OCI-LY3 (cell line): ENCODE measurements around the gene KCNAB1.

Experiments used
- H2AFZ ChIP-seq: fragments of 200-600, 300-600 bp; shearing (Covaris generic); 2 replicates; pipeline ENCODE4 v1.6.0; 2014; ENCODE audit warnings: antibody characterized with exemption, low read depth, low read length
- H3K27ac ChIP-seq: fragments of 200-600, 300-600 bp; sonication (generic); 2 replicates; pipeline ENCODE4 v1.5.1; 2014; ENCODE audit warnings: mild to moderate bottlenecking, low read length, moderate library complexity, mixed read lengths
- H3K27me3 ChIP-seq: fragments of 200-600, 300-600 bp; sonication (generic); 2 replicates; pipeline ENCODE4 v1.6.1; 2014; ENCODE audit warnings: low read depth, low read length, mixed read lengths
- H3K36me3 ChIP-seq: fragments of 200-600, 300-600 bp; sonication (generic); replicated peaks from 2 replicates; pipeline ENCODE3; 2014; ENCODE audit warnings: low read depth, low read length, mixed read lengths
- H3K4me1 ChIP-seq: fragments of 300-600, 200-600 bp; sonication (generic); 2 replicates; pipeline ENCODE4 v1.6.1; 2014; ENCODE audit warnings: low read length, mixed read lengths
- H3K4me2 ChIP-seq: fragments of 200-600, 300-600 bp; sonication (generic); 2 replicates; pipeline ENCODE4 v1.6.1; 2014; ENCODE audit warnings: low read length, mixed read lengths
- H3K4me3 ChIP-seq: fragments of 300-600, 200-600 bp; sonication (generic); 2 replicates; pipeline ENCODE4 v1.5.1; 2014; ENCODE audit warnings: antibody characterized with exemption, mild to moderate bottlenecking, low read length, moderate library complexity
- H3K79me2 ChIP-seq: fragments of 300-600, 200-600 bp; shearing (Covaris generic); 2 replicates; pipeline ENCODE4 v1.6.1; 2014; ENCODE audit warnings: mild to moderate bottlenecking, low read length, mixed read lengths
- H3K9ac ChIP-seq: fragments of 300-600, 200-600 bp; shearing (Covaris generic); 2 replicates; pipeline ENCODE4 v1.6.0; 2014; ENCODE audit warnings: mild to moderate bottlenecking, low read length, moderate library complexity
- H3K9me3 ChIP-seq: fragments of 200-600, 300-600 bp; shearing (Covaris generic); 2 replicates; pipeline ENCODE4 v1.6.1; 2014; ENCODE audit warnings: low read length, mixed read lengths; ENCODE audit not compliant: insufficient read depth
- H4K20me1 ChIP-seq: fragments of 200-600, 300-600 bp; sonication (generic); 2 replicates; pipeline ENCODE4 v1.6.1; 2016; ENCODE audit warnings: low read length, mixed read lengths; ENCODE audit not compliant: insufficient read depth
- CTCF ChIP-seq: fragments of 200-600, 300-600 bp; sonication (generic); IDR thresholded peaks from 2 replicates; pipeline ENCODE4 v1.5.1; 2014; ENCODE audit warnings: antibody characterized with exemption, low read length, low read depth
- EZH2phosphoT487 ChIP-seq: fragments of 200-600 bp; shearing (Covaris generic); IDR thresholded peaks from 2 replicates; pipeline ENCODE4 v1.6.1; 2018; ENCODE audit warnings: antibody characterized with exemption, mixed run types, low read depth

Gene KCNAB1

DNA sequence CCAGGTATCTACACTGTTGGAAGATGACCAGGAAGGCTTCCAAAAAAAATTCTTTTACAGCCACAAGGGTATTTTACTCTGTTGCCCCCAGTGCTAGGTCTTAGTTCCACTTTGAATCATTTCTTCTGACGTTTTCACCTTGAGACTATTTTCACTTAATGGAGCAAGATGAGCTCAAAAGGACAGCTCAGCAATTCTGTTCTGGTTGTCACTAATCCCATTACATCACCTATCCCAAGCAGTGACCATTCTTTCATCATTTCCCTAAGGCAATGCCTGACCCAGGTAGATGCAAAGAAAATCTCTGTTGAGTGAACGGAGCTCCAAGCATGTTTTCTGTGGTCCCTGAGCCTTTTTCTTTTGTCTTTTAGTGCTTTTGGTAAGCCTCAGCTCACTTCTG lies 210.0 kb downstream of the KCNAB1 start:
- Histone ChIP-seq H3K4me1 (no peaks in the 10 kb centered on the region), H4K20me1 (no peaks in the 10 kb centered on the region), H3K9ac (no peak overlapping the region), H3K36me3 (no peaks in the 10 kb centered on the region), H2AFZ (no peak overlapping the region), H3K4me2 (no peak overlapping the region), H3K4me3 (no peak overlapping the region), H3K9me3 (no peaks in the 10 kb centered on the region), H3K27ac (no peak overlapping the region), H3K79me2 (no peaks in the 10 kb centered on the region), H3K27me3 (no peaks in the 10 kb centered on the region)
- TF ChIP-seq EZH2phosphoT487 (no peak), CTCF (no peak)

DNA sequence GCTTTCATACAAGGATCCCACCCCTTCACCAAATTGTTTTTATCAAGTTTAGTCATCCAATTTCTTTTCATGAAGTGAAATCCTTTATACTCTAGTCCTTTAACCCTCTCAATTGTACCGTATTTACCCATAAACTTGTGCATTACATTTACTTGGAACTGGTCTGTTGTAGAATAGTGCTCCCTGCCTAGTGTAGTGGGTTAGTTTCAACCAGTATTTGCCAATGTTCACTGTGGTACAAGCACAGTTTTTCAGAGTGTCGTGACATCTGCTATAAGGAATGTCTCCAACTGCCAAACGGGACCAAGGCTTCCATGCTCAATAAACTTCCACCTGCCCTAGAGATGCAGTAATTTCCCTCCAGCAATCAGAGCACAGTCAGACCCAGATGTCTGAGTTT lies 211.9 kb downstream of the KCNAB1 start:
- H3K9ac ChIP-seq, result no peak overlapping the region
- no peaks in the 10 kb centered on the region for H3K27me3 ChIP-seq
- no peaks in the 10 kb centered on the region for H4K20me1 ChIP-seq
- H3K9me3 ChIP-seq, result no peaks in the 10 kb centered on the region
- H3K79me2 ChIP-seq, result no peaks in the 10 kb centered on the region
- no peak overlapping the region for H2AFZ ChIP-seq
- no peak overlapping the region for H3K4me2 ChIP-seq
- no peak overlapping the region for H3K27ac ChIP-seq
- TF ChIP-seq CTCF, result no peak
- no peak for TF ChIP-seq EZH2phosphoT487
- no peaks in the 10 kb centered on the region for H3K36me3 ChIP-seq
- no peak overlapping the region for H3K4me3 ChIP-seq
- H3K4me1 ChIP-seq, result no peaks in the 10 kb centered on the region

GRCh38 chr3:156334841-156335545 lies 214.6 kb downstream of the KCNAB1 start:
- no peaks in the 10 kb centered on the region for H3K36me3 ChIP-seq
- H3K27ac ChIP-seq, result no peak overlapping the region
- H3K27me3 ChIP-seq, result no peaks in the 10 kb centered on the region
- no peak overlapping the region for H2AFZ ChIP-seq
- H4K20me1 ChIP-seq, result no peaks in the 10 kb centered on the region
- H3K9ac ChIP-seq, result no peak overlapping the region
- no peak overlapping the region for H3K4me2 ChIP-seq
- no peak overlapping the region for H3K4me3 ChIP-seq
- H3K4me1 ChIP-seq, result no peaks in the 10 kb centered on the region
- TF ChIP-seq EZH2phosphoT487, result no peak
- TF ChIP-seq CTCF, result no peak
- no peaks in the 10 kb centered on the region for H3K9me3 ChIP-seq
- H3K79me2 ChIP-seq, result no peaks in the 10 kb centered on the region

DNA sequence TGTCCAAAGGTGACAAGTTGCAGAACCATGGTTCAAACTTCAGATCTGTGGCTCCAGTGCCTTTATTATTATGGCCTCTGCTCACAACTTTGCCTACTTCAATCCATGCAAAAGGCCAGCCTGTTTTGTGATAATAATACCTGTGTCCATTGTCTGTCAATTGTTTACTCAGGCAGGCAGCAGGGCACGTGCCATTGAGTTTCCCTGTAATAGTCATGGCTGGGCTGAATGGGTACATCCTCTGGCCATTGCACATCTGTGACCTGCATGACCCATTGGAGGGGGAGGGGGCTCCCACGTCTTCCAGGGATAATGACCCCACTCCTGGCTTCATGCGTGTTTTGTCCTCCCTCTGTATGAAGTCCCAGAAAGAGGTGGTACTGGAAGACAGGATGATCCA lies 219.1 kb downstream of the KCNAB1 start:
- H3K79me2 ChIP-seq, result no peaks in the 10 kb centered on the region
- no peak for TF ChIP-seq CTCF
- TF ChIP-seq EZH2phosphoT487, result no peak

More for the DNA sequence above, 219.1 kb downstream of the KCNAB1 start:
- H3K4me3 ChIP-seq, result no peak overlapping the region
- H3K36me3 ChIP-seq, result no peaks in the 10 kb centered on the region
- peaks cover 11% of the 10 kb centered on the region; the same call in 1 of the 2 replicates for H3K27me3 ChIP-seq
- no peak overlapping the region for H3K9ac ChIP-seq
- peaks cover 12% of the 10 kb centered on the region for H3K4me1 ChIP-seq
- H3K4me2 ChIP-seq, result no peak overlapping the region
- no peak overlapping the region for H2AFZ ChIP-seq
- H4K20me1 ChIP-seq, result no peaks in the 10 kb centered on the region
- H3K27ac ChIP-seq, result no peak overlapping the region
- H3K9me3 ChIP-seq, result no peaks in the 10 kb centered on the region
